HG02798 (cell line): ENCODE measurements around the gene MUCL3.
"Not testable (repeated sequence)": the region's sequence is repeated elsewhere in the genome, so short reads cannot be mapped to it uniquely, and the experiment has no call there.

Source experiments
- ATAC-seq: cut with Tn5 transposase; IDR thresholded peaks from one replicate; pipeline ENCODE4 v1.9.1; 2021; ENCODE audit warnings: mild to moderate bottlenecking; ENCODE audit not compliant: unreplicated experiment, poor library complexity

The MUCL3 gene

DNA sequence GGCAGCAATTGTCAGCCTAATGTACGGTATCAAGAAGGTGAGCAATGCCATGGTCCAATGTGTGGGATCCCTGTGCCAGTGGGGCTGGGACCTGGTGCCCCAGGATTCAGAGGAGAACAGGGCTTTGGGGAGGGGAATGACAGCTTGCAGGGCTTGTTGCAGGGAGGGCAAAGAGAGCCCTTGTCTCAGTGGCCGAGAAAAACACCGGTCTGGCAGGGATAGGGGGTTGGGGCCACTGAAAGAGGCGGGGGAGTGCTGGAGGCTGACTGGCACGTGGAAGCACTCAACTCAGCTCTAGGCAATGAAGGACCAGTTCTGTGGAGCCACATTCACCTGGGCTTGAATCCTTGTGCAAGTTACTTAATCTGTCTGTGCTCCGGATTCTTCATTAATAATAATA is 3.5 kb upstream of the MUCL3 start:
- ATAC-seq, result no peak

DNA sequence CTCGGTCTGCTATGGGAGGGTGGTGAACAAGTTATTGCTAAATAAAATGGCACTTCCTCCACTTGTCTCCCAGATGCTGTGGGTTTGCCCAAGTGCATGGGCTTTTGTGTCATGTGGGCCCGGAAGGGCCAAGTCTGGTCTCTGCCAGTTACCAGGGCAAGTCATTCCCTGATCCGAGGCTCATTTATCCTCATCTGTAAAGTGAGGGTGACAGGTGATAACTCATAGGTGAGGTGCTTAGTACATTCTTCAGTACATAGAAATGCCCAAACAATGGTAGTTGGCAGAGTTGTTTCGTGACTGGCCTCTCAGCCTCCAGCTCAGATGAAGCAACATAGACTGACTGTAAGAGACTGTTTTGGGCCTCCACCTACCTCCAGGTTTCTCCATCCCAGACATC is 2.0 kb upstream of the MUCL3 start:
- no peak for ATAC-seq

DNA sequence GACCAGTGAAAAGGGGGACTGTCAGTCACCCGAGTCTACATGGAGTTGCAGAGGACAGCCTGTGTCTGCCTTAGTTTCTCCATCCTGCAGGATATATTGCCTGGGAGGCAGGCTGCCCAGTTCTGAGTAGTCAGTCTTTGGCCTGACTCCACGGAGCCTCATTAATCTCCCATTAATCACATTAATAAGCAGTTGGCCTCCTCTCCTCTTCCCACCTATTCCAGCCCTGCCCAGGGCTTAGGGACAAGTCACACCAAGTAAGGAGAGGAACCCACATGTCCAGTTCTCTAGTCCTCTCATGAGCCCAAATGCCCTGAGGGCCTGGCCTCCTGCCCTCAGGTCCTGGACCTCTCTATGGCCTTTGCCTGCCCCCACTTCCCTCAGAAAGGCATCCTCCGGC is 1.3 kb upstream of the MUCL3 start:
- no peak for ATAC-seq

DNA sequence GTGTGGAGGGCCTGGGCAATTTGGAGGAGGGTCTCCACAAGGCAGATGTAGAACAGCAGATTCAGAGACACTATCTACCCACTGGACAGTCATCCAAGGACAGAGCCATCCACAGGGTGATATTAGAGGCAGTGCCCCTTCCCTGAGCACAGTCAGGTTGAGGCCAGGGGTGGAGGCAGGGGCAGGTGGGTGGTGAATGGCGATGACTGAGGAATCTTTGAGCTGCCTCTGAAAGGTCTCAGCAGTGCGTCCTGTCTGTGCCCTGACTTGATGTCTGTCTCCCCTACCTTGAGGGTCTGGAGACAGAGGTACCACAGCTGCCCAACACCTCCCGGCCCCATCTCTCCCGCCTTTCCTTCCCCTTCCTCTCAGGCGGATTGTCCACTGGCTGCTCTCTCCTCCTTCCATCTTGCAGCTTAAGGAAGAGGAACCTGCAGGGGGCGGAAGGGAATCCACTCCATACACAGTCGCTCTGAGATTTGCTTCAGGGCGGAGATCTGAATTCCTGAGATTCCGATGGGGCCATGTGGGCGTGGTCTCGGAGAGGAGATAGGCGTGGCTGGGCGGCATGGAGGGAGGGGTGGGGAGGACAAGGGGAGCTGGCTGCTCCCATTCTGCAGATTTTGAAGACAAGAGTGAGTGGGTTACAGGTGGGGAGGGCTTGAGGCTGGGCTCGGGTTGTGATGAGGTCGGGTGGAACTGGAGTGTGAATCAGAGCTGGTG is 1.7 kb downstream of the MUCL3 start:
- no peak for ATAC-seq

DNA sequence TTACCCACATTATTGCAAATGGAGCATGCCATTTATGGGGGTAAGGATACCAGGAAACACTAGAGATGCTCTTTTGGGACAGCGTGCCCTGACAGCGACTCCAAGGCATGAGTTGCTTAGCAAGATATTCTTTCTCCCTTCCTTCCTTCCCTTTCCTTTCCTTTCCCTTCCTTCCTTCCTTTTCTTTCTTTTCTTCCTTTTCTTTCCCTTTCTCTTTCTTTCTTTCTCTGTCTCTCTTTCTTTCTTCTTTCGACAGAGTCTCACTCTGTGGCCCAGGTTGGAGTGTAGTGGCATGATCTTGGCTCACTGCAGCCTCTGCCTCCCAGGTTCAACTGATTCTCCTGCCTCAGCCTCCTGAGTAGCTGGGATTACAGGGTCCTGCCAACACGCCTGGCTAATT is 3.3 kb downstream of the MUCL3 start:
- ATAC-seq, result no peak

DNA sequence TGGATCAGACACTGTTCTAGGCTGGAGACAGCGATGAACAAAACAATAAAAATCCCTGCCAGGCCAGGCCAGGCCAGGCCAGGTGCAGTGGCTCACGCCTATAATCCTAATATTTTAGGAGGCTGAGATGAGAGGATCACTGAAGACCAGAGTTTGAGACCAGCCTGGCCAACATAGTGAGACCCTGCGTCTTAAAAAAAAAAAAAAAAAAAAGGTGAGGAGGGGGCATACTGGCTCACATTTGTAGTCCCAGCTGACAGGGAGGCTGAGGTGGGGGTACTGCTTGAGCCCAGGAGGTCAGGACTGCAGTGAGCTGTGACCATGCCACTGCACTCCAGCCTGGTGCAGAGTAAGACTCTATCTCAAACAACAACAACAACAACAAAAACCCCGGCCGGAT is 4.5 kb downstream of the MUCL3 start:
- ATAC-seq, result no peak

DNA sequence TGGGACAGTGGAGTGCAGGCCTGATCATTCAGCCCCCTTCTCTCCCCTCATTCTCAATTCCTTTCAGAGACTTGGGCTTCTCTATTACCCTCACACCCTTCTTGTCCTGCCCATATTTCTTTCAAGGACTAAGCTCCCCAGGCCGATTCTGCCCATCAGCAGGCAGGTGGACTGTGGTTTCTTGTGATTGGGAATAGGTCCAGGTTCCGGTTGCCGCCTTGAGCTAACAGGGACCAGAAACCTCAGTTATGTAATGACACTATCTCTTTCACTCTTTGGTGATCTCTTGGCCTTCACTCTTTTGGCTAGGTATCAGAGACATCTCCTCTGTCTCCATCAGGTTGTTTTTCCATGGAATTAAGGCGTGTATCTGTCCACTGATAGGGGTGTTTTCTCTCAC is 6.5 kb downstream of the MUCL3 start:
- ATAC-seq, result no peak

DNA sequence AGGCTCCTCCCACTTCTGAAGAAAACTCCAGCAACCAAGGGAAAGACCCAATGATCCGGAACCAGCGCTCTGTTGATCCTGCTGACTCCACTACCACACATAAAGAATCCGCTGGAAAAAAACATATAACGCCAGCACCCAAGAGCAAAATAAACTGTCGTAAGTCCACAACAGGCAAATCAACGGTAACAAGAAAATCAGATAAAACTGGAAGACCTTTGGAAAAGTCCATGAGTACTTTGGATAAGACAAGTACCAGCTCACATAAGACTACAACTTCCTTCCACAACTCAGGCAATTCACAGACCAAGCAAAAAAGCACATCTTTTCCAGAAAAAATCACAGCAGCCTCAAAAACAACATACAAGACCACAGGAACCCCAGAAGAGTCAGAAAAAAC is 8.0 kb downstream of the MUCL3 start:
- no peak for ATAC-seq

DNA sequence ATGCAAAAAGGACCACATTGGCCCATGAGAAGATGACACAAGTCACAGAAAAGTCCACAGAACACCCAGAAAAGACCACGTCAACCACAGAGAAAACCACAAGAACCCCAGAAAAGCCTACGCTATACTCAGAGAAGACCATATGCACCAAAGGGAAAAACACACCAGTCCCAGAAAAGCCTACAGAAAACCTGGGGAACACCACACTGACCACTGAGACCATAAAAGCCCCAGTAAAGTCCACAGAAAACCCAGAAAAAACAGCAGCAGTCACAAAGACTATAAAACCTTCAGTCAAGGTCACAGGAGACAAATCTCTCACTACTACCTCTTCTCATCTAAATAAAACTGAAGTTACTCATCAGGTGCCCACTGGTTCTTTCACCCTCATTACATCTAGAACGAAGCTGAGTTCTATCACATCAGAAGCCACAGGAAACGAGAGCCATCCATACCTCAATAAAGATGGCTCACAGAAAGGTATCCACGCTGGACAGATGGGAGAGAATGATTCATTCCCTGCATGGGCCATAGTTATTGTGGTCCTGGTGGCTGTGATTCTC is 11.2 kb downstream of the MUCL3 start:
- no peak for ATAC-seq

DNA sequence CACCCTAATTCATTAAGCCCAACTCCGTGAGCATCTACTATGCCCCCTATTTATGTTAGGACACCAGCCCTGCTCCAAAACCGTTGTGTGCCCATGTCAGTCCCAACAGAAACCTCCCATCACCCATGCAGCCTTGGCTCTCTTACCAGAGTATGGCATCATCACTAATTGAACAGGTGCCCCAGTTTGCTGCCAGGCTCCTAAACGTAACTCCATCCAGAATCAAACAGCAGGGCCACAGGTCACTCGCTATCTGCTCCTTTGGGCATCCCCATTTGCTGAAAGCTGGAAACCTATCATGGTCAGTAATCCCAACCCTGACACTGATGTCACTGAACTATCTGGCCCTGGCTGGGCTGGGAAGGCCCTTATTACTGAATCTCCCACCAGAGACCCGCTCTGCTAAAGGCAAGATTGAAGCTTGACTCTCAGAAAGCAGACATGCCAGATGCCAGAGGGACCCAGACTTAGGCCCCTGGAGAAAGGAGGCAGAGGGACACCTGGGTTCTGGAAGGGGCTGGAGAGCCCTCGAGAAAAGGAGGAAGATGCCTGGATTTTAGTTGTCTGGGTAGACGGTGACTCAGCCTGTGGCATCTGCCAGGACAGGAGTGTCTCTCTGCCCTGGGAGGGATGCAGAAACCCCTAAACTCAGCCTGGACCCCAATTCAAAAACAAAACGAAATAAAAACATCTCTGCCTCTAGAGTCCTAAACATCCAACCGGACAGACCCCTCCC is 14.0 kb downstream of the MUCL3 start:
- no peak for ATAC-seq

DNA sequence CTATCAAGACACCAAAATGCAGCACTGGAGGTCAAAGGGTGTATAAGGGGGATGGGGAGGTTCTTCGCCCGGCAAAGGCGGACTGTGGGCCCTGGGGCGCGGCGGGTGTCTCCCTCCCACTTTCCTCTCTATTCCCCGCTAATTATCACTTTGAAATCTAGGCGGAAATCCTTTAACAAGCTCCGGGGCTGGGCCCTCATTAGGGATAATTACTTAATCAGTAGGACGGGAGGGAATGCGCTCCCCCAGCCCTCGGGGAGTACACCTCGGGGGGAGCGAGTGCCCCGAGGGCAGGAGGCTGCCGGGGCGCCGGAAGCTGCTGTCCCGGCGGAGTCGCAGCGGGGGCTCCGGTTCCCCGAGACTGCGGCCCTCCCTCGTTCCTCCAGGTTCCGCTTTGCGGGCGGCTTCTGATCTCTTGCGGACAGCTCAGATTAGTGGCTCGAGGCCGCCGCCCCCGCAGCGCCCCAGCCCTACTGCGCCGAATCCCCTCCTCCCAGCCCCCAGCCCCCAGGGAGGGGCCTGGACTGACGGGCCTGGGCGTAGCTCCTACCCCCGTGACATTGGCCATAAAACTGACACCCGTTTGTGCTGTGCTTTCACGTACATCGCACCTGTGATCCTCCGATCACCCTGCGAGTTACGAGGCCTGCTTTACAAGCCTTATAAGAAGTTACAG is 14.7 kb downstream of the MUCL3 start:
- ATAC-seq, result peak; percentile 86

DNA sequence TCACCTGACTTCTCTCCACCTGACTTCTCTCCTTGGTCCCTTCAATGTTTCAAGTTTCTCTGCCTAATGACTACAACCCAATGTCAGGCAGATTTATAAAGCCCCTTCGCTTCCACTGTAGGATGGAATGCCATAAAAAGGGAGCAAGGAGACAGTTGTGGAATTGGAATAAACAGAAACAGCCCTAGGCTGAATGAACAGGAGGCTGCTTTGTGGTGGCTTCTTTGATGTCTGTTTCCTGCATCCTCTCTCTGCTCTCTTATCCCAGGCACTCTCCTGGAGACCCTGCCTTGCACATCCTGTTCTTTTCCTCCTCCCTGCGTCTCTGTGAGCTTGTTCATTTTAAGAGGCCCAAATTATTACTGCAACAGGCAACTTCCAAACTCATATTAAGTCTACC is 16.9 kb downstream of the MUCL3 start:
- no peak for ATAC-seq

DNA sequence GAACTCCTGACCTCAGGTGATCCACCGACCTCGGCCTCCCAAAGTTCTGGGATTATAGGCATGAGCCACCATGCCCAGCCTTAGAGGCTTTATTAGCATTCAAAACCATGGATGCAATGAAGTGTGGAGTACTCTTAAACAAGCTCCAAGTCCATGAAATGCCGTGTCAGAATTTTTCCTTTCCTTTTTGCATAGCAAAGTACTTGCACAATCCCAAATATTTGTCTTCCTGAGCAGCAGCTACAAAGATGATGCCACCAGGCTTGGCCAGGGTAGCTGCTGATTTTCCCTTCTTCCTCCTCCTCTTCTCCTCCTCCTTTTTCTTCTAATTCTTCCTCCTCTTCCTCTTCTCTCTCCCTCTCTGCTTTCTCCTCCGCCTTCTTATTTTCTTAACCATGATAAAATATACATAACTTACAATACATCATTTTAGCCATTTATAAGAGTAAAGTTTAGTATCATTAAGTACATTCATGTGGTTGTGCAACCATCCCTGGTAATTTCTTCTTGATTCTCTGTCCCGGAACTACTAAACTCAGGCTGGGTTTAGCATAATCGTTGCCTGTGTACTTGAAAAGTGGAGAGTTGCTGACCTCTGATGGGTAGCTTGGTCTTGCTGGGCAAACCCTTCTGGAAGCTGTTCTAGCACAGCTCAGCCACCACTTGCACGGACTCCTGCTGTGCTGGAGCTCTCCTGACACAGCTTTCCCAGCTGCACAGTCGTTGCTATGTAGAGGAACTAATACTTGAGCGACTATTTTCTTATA is 20.3 kb downstream of the MUCL3 start:
- ATAC-seq, result no peak

DNA sequence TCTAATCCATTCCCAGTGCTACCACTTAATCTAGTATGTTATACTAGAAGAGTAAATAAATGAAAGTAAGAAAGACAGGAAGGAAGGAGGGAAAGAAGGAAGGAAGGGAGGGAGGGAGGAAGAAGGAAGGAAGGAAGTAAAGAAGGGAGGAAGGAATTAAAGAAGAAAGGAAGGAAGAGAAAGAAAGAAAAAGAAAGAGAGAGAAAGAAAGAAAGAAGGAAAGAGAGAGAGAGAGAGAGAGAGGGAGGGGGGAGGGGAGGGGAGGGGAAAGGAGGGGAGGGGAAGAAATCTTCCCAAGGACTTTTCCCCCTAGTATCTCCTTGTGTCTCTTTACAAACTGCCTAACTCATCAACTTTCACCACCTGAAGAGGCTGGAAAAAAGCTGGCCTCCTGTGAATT is 21.9 kb downstream of the MUCL3 start:
- ATAC-seq, result no peak

DNA sequence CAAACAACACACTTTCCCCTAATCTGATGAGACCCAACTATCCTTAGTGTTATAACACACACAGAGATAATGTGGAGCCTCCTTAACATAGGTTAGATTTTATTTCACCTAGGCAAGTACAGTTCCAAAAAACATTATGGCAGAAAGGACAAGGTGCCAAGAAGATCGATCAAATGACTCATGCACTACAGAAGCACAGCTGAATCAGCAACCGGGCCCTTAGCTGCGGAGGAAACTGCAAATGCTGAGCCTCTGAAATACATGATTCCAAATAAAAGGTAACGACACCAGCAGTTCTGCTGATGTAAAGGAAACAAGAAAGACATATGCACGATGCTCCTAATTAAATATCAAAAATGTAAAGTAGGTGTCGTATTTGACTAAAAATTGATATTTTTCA is 22.9 kb downstream of the MUCL3 start:
- ATAC-seq, result no peak

DNA sequence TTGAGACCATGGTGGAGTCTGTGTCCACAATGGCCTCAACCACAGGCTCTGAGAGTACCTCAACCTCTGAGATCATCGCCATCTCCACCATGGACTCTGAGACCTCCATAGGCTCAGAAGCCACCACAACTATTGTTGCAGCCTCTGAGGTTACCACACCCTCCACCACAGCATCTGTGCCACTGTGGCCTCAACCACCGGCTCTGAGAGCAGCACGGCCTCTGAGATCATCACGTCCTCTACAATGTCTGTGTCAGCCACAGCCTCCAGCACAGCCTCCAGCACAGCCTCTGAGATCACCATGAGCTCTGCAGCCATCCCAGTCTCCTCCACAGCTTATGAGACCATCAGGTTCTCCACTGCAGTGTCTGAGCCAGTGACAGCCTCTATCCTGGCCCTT is 23.3 kb downstream of the MUCL3 start:
- no peak for ATAC-seq

DNA sequence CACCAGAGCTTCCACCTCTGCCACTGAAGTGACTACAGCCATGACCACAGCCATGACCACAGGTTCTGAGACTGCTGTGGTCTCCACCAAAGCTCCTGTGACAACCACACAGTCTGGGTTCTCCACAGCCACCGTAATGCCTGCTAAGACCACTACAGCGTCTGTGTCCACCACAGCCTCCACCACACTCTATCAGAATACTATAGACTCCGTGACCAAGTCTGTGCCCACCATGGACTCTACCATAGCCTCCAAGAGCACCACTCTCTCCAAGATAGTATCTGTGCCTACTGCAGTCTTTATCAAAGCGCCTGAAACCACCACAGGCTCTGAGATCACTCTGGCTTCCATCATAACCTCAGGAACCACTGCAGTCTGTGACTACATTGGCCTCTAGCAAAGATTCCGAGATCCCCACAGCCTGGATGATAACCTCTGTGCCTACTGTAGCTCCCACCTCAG is 24.4 kb downstream of the MUCL3 start:
- ATAC-seq, result no peak

DNA sequence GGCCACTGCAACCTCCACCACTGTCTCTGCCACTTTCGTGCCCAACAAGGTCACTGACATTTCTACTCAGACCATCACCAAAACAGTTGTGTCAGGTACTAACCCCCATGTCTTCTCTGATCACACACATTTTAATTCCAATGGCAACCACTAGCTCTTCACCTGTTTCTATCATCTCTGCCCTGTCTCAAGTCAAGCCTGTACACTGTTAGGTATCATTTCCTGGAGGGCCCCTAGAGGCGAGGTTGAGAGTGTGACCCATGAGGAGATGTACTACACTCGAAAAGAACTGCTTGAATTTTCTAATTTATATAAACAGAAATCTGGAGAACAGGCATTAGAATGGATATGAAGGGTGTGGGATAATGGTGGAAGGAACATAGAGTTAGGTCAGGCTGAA is 25.4 kb downstream of the MUCL3 start:
- no peak for ATAC-seq

DNA sequence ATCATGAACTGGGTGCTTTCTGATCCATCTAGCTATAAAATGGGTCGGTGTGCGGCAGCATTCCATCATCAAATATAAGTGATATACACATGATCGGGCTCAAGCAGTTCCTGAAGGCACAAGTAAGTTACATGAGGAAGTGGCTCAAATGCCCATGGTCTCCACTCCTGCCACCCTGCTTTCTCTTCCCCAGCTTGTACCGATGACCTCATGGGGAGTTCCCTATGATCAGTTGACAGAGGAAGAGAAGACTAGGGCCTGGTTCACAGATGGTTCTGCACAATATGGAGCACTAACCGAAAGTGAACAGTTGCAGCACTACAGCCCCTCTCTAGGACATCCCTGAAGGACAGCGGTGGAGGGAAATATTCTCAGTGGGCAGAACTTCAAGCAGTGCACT is 28.4 kb downstream of the MUCL3 start:
- not testable (repeated sequence) for ATAC-seq

DNA sequence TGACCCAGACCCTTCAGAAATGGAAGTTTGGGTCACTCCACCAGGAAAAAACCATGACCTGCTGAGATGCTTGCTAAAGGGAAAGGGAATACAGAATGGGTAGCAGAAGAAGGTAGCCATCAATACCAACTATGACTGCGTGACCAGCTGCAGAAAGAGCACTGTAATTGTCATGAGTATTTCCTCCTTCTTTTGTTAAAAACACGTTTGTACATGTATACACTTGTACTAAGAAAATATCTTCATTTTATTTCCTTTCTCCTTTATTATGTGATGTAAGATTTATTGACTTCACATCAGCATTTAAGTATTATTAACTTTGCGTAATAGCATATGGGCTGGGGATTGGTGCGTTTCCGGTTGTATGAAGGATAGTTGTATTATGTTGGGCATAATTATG is 30.2 kb downstream of the MUCL3 start:
- ATAC-seq, result no peak
